GM23338 (cell line): Measurements from ENCODE around the gene GP9.

Source experiments
- CREB1 ChIP-seq: fragments of 250-450 bp; sonication (Bioruptor Pico); IDR thresholded peaks from 2 replicates; pipeline ENCODE4 v1.5.0; 2020; ENCODE audit warnings: low read depth, mild to moderate bottlenecking, moderate library complexity
- EZH2 ChIP-seq: fragments of 200-600 bp; sonication (generic); IDR thresholded peaks from one replicate; pipeline ENCODE4 v1.8.0; 2017; ENCODE audit warnings: antibody characterized with exemption, mild to moderate bottlenecking, low read depth; ENCODE audit not compliant: unreplicated experiment
- EZH2phosphoT487 ChIP-seq: fragments of 200-600 bp; sonication (generic); IDR thresholded peaks from one replicate; pipeline ENCODE4 v1.8.1; 2018; ENCODE audit warnings: antibody characterized with exemption; ENCODE audit not compliant: unreplicated experiment
- JUNB ChIP-seq: IDR thresholded peaks from one replicate; pipeline ENCODE4 v1.6.1; 2016; ENCODE audit warnings: antibody characterized with exemption; ENCODE audit not compliant: unreplicated experiment
- POLR2AphosphoS5 ChIP-seq: IDR thresholded peaks from 2 replicates; pipeline ENCODE4 v1.6.1; 2016; ENCODE audit warnings: antibody characterized with exemption, low read depth
- ZNF114 ChIP-seq: fragments of 250-450 bp; sonication (Bioruptor Pico); IDR thresholded peaks from 2 replicates; pipeline ENCODE4 v1.5.0; 2020; ENCODE audit warnings: mild to moderate bottlenecking, moderate library complexity
- ZNF331 ChIP-seq: fragments of 250-450 bp; sonication (Bioruptor Pico); IDR thresholded peaks from 2 replicates; pipeline ENCODE4 v1.5.0; 2020; ENCODE audit warnings: low read depth, mild to moderate bottlenecking, moderate library complexity
- TF ChIP-seq, protein P1 (sequence below), 2 experiments: fragments of 200-600 bp in 1 of 2; sonication (generic) in 1 of 2; conservative IDR thresholded peaks; 2 replicates each; pipeline versions ENCODE4 v1.5.1 to v1.6.1; 2016 to 2017; ENCODE audit warnings: antibody characterized with exemption in 2 of 2, low read depth in 2 of 2, mild to moderate bottlenecking in 2 of 2, moderate library complexity in 1 of 2
- TF ChIP-seq, protein P2 (sequence below): IDR thresholded peaks from one replicate; pipeline ENCODE4 v1.6.1; 2018; ENCODE audit warnings: antibody characterized with exemption; ENCODE audit not compliant: unreplicated experiment

DNA sequence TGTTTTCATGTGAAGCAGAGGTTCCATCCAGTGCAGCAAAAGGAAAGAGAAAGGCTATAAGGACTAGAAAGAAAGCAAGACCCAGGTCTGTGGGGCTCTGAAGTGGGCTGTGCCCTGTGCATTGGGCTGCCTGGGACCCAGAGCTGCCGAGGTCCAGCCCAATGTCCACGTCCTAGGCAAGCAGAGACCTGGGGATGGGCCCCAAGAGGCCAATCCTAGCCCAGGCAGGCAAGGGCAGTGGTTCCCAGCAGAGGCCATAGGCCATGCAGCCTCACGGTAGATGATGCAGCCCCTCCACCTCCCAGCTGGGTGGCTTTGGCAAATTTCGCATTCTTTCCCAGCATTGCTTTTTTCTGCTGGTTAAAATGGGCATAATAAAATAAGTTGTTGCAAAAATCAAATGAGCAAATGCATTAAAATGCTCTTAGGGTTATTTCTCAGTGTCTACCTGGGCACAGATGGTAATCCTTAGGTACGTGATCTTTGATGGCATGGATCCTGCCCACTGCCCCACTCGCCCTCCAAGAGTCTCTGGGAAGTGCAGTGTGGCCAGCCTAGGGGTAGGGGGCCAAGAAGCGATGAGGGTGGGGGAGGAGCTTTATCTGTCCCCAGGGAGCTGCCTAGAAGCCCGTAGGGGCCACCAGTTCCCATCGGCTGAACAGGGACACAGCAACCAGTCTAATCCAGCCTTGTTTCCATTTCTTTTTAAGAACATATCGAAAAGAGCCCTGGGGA lies 22.3 kb upstream of the GP9 start:
- TF ChIP-seq, protein P1, sequence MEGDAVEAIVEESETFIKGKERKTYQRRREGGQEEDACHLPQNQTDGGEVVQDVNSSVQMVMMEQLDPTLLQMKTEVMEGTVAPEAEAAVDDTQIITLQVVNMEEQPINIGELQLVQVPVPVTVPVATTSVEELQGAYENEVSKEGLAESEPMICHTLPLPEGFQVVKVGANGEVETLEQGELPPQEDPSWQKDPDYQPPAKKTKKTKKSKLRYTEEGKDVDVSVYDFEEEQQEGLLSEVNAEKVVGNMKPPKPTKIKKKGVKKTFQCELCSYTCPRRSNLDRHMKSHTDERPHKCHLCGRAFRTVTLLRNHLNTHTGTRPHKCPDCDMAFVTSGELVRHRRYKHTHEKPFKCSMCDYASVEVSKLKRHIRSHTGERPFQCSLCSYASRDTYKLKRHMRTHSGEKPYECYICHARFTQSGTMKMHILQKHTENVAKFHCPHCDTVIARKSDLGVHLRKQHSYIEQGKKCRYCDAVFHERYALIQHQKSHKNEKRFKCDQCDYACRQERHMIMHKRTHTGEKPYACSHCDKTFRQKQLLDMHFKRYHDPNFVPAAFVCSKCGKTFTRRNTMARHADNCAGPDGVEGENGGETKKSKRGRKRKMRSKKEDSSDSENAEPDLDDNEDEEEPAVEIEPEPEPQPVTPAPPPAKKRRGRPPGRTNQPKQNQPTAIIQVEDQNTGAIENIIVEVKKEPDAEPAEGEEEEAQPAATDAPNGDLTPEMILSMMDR (conservative IDR thresholded peaks at IDR 0.05; ENCODE audit: low read depth in 2 of 2) = no peak
- TF ChIP-seq, protein P2, sequence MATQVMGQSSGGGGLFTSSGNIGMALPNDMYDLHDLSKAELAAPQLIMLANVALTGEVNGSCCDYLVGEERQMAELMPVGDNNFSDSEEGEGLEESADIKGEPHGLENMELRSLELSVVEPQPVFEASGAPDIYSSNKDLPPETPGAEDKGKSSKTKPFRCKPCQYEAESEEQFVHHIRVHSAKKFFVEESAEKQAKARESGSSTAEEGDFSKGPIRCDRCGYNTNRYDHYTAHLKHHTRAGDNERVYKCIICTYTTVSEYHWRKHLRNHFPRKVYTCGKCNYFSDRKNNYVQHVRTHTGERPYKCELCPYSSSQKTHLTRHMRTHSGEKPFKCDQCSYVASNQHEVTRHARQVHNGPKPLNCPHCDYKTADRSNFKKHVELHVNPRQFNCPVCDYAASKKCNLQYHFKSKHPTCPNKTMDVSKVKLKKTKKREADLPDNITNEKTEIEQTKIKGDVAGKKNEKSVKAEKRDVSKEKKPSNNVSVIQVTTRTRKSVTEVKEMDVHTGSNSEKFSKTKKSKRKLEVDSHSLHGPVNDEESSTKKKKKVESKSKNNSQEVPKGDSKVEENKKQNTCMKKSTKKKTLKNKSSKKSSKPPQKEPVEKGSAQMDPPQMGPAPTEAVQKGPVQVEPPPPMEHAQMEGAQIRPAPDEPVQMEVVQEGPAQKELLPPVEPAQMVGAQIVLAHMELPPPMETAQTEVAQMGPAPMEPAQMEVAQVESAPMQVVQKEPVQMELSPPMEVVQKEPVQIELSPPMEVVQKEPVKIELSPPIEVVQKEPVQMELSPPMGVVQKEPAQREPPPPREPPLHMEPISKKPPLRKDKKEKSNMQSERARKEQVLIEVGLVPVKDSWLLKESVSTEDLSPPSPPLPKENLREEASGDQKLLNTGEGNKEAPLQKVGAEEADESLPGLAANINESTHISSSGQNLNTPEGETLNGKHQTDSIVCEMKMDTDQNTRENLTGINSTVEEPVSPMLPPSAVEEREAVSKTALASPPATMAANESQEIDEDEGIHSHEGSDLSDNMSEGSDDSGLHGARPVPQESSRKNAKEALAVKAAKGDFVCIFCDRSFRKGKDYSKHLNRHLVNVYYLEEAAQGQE = no peak
- TF ChIP-seq POLR2AphosphoS5 (no peak), EZH2phosphoT487 (no peak), JUNB (no peak), ZNF331 (CRISPR knock-in tag) (no peak), EZH2 (no peak), ZNF114 (no peak), CREB1 (CRISPR knock-in tag) (no peak)
